ENCODE measurements around the gene KRT5. TPM values are rescaled to one million over a fixed set of nuclear protein-coding genes. Genes with fewer than 3 reads are reported as not detected.

KRT5 gene
- total and polyA plus RNA-seq, 2 of the 13 experiments (the other 11 are each of a cell fraction or from before 2014, with no cell fraction given) = 0.08 TPM; not detected in 1

GRCh38 chr12:52539821-52540173, 19.6 kb upstream of the KRT5 start:
- BruUV-seq (replicated peaks) = no TSS peak
- no peaks in the 10 kb centered on the region for H4K20me1 ChIP-seq (ENCODE audit: insufficient read depth, low read length)
- H3K9ac ChIP-seq (ENCODE audit: insufficient read depth, low read depth, low read length) = no peak overlapping the region
- no peak for TF ChIP-seq TFE3 (CRISPR knock-in tag; IDR thresholded peaks at IDR 0.05)
- no peak for TF ChIP-seq ZNF841 (CRISPR knock-in tag; IDR thresholded peaks at IDR 0.05; ENCODE audit: borderline replicate concordance)
- in situ Hi-C loops (cut with HindIII; ENCODE audit: extremely low pct_ligation_motif_present, low pct_unique_long_range_greater_than_20kb) = loop anchor here (25.0 kb wide), 1 partner anchor 402 kb away; no protein-coding TSS in a partner anchor
- DNase-seq (ENCODE audit: low spot score) (no peak), ATAC-seq (no peak), FAIRE-seq (no peak)
- no peak overlapping the region for H3K4me2 ChIP-seq (ENCODE audit: low read depth, low read length)
- no peaks in the 10 kb centered on the region for H3K36me3 ChIP-seq (replicated peaks in 1 of 2; ENCODE audit: control insufficient read depth in 1 of 2, insufficient read depth in 2 of 2, low read length in 2 of 2)
- no peaks in the 10 kb centered on the region for H3K9me3 ChIP-seq (ENCODE audit: low read length)
- no peaks in the 10 kb centered on the region for H3K4me1 ChIP-seq (ENCODE audit: insufficient read depth, low read length)
- no peak overlapping the region for H3K27ac ChIP-seq (ENCODE audit: extremely low read length, insufficient read depth, low read length)
- no peak overlapping the region for H3K4me3 ChIP-seq (replicated peaks in 1 of 3; ENCODE audit: insufficient read depth in 1 of 3, low read depth in 2 of 3, low read length in 3 of 3)
- ChIA-PET POLR2A (no interaction called here), CTCF (ENCODE audit: low intra/inter-chr PET ratio, low total read pairs) (no interaction called here)
- H3K79me2 ChIP-seq (ENCODE audit: insufficient read depth, low read length) = no peaks in the 10 kb centered on the region
- H3K27me3 ChIP-seq (ENCODE audit: control insufficient read depth in 1 of 2, insufficient read depth in 2 of 2, low read length in 2 of 2) = peaks cover 3 to 6% of the 10 kb centered on the region in 2 experiments; a peak in 2 of 5 replicates
- no peak overlapping the region for H2AFZ ChIP-seq (ENCODE audit: low read length)
- intact Hi-C loops (cut with micrococcal nuclease; ENCODE audit: unreplicated experiment) = no loop called here
- 0% methylated on average over 1 of the region's 3 CpGs for WGBS (ENCODE audit: low lambda C conversion rate)

- Histone ChIP-seq H3K4me2 (ENCODE audit: low read depth, low read length) (no peak overlapping the region), H4K20me1 (ENCODE audit: insufficient read depth, low read length) (no peaks in the 10 kb centered on the region), H3K4me3 (replicated peaks in 1 of 3; ENCODE audit: insufficient read depth in 1 of 3, low read depth in 2 of 3, low read length in 3 of 3) (no peak overlapping the region), H2AFZ (ENCODE audit: low read length) (no peak overlapping the region), H3K27me3 (ENCODE audit: control insufficient read depth in 1 of 2, insufficient read depth in 2 of 2, low read length in 2 of 2) (peaks cover 1 to 6% of the 10 kb centered on the region in 2 experiments; a peak in 2 of 5 replicates), H3K4me1 (ENCODE audit: insufficient read depth, low read length) (no peaks in the 10 kb centered on the region), H3K36me3 (replicated peaks in 1 of 2; ENCODE audit: control insufficient read depth in 1 of 2, insufficient read depth in 2 of 2, low read length in 2 of 2) (no peaks in the 10 kb centered on the region), H3K79me2 (ENCODE audit: insufficient read depth, low read length) (no peaks in the 10 kb centered on the region), H3K27ac (ENCODE audit: extremely low read length, insufficient read depth, low read length) (no peak overlapping the region), H3K9ac (ENCODE audit: insufficient read depth, low read depth, low read length) (no peak overlapping the region), H3K9me3 (ENCODE audit: low read length) (no peaks in the 10 kb centered on the region)
- CTCF ChIA-PET (ENCODE audit: low intra/inter-chr PET ratio, low total read pairs) = no interaction called here
- DNase-seq (ENCODE audit: low spot score) (no peak), FAIRE-seq (no peak), ATAC-seq (no peak)
- in situ Hi-C loops (cut with HindIII; ENCODE audit: extremely low pct_ligation_motif_present, low pct_unique_long_range_greater_than_20kb) = loop anchor here (25.0 kb wide), 1 partner anchor 402 kb away; no protein-coding TSS in a partner anchor
- intact Hi-C loops (cut with micrococcal nuclease; ENCODE audit: unreplicated experiment) = no loop called here
- 21% methylated on average over 4 of the region's 5 CpGs for WGBS (ENCODE audit: low lambda C conversion rate)
- POLR2A ChIA-PET = no interaction called here
- TF ChIP-seq ZFAT (CRISPR knock-in tag; conservative IDR thresholded peaks at IDR 0.05) = no peak
- no TSS peak for BruUV-seq (replicated peaks)
These were observed 19.1 kb upstream of the KRT5 start for GRCh38 chr12:52539083-52539820.
